HG03520 (cell line): ENCODE measurements around the gene SYMPK.
A peak's percentile ranks its signal among the peaks of the same experiment; 100 is the strongest.
"Not testable (repeated sequence)": the region's sequence is repeated elsewhere in the genome, so short reads cannot be mapped to it uniquely, and the experiment has no call there.

Source experiments
- ATAC-seq: cut with Tn5 transposase; IDR thresholded peaks from one replicate; pipeline ENCODE4 v1.9.1; 2021; ENCODE audit warnings: mild to moderate bottlenecking, moderate library complexity; ENCODE audit not compliant: unreplicated experiment

Gene SYMPK

GRCh38 chr19:45862564-45863334 is at the start of gene SYMPK:
TSS of gene SYMPK (minus strand) at chr19:45863147. CDS start at chr19:45854495, 8,652 bp downstream.
- peak; percentile 93 for ATAC-seq

- ATAC-seq: no peak
Observed at GRCh38 chr19:45911291-45911690, 48.3 kb upstream of the SYMPK start.

GRCh38 chr19:45908956-45909355 is 46.0 kb upstream of the SYMPK start:
- no peak for ATAC-seq

- ATAC-seq: no peak
Observed at GRCh38 chr19:45906221-45906620, 43.3 kb upstream of the SYMPK start.

GRCh38 chr19:45905011-45905410 is 42.1 kb upstream of the SYMPK start:
- ATAC-seq: no peak

GRCh38 chr19:45902651-45903625 is 40.0 kb upstream of the SYMPK start:
- ATAC-seq: peak; percentile 76

- ATAC-seq: no peak
Observed at GRCh38 chr19:45901912-45902650, 39.1 kb upstream of the SYMPK start, which contains the start of gene MYPOP. TSS of gene MYPOP (minus strand) at chr19:45902613. CDS start at chr19:45901773, 840 bp downstream.

GRCh38 chr19:45901432-45901911 is 38.5 kb upstream of the SYMPK start:
- ATAC-seq: no peak

- ATAC-seq: no peak
Observed at GRCh38 chr19:45900738-45901431, 37.9 kb upstream of the SYMPK start.

GRCh38 chr19:45899919-45900589 is 37.1 kb upstream of the SYMPK start:
- ATAC-seq: no peak

GRCh38 chr19:45899253-45899652 is 36.3 kb upstream of the SYMPK start:
- no peak for ATAC-seq

- ATAC-seq: no peak
Observed at GRCh38 chr19:45897261-45897812, 34.4 kb upstream of the SYMPK start.

- not testable (repeated sequence) for ATAC-seq
Observed at GRCh38 chr19:45895983-45896599, 33.1 kb upstream of the SYMPK start.

GRCh38 chr19:45895519-45895972 is 32.6 kb upstream of the SYMPK start:
- ATAC-seq: no peak

- ATAC-seq: no peak
Observed at GRCh38 chr19:45890877-45891276, 27.9 kb upstream of the SYMPK start.

GRCh38 chr19:45889210-45889885 is 26.4 kb upstream of the SYMPK start:
- no peak for ATAC-seq

- ATAC-seq: no peak
Observed at GRCh38 chr19:45887200-45887710, 24.3 kb upstream of the SYMPK start.
